GM11168 (cell line): ENCODE measurements around the gene KLK1.

ENCODE experiments used
- in situ Hi-C: fragments of 300-500 bp; cut with MboI; formaldehyde crosslinking; loops from one replicate; pipeline ENCODE4 v1.12.0; 2022; ENCODE audit warnings: low sequenced_read_pairs; ENCODE audit not compliant: unreplicated experiment

Gene KLK1

DNA sequence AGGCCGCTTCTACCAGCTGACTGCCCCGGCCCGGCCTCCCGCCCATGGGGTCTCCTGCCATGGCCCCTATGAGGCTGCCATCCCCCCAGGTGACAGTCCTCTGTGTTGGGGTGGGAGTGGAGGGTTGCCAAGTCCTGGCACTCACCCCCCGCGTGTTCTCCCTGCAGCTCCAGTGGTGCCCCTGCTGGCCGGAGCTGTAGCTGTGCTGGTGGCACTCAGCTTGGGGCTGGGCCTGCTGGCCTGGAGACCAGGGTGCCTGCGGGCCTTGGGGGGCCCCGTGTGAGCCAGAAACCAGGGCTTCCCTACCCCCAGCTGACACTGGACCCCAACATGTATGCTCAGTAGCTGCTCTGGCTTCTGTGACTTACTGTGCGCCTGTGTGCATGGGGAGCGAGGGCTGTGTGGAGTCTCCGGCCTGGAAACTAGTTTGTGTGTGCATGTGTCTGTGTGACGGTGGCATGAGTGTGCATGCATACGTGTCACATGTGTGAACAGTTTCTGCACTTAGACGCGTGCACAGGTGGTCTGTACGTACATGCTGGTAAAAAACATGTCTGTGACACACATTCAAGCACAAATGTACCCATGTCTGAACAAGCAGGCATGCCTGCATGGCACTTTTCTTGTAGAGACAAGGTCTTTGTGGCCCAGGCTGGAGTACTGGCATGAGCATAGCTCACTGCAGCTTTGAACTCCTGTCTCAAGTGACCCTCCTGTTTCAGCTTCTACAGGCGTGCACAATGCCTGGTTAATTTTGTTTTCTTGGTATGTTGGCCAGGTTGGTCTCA lies 28.5 kb downstream of the KLK1 start:
- in situ Hi-C loops: loop anchor here (25.0 kb wide), 1 partner anchor 433 kb away; the partner anchor contains the start of gene NAPSA

DNA sequence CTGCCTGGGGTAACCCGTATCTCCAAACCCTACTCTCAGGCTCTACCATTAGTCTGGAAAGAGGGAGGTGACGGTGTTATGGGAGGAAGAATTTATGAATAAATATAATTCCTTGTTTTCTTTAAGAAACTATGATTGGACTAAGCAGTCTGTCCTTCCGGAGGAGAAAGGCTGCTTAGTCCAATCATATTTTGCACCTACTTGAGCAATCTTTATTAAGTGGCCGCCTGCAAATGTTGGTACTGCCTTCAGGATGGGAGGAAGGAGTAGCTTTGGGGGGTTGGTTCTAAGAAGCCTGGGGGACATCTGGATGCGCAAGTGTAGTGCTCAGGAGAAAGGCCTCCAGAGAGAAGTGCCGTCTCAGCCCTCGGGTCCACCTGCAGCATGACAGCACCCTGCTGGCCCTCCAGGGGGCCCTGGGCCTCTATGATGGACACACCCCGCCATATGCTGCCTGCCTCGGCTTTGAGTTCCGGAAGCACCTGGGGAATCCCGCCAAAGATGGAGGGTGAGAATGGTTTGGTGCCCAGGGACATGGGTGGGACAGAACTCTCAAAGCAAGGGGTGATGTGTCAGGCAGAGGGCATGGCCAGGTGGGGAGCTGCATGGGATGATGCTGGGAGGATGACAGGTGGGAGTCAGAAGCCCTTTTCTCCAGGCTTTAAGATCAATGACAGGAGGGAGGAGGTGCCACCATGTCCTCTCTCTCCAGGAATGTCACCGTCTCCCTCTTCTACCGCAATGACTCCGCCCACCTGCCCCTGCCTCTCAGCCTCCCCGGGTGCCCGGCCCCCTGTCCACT lies 29.3 kb downstream of the KLK1 start:
- in situ Hi-C loops: loop anchor here (25.0 kb wide), 1 partner anchor 432 kb away; the partner anchor contains the start of gene NAPSA

DNA sequence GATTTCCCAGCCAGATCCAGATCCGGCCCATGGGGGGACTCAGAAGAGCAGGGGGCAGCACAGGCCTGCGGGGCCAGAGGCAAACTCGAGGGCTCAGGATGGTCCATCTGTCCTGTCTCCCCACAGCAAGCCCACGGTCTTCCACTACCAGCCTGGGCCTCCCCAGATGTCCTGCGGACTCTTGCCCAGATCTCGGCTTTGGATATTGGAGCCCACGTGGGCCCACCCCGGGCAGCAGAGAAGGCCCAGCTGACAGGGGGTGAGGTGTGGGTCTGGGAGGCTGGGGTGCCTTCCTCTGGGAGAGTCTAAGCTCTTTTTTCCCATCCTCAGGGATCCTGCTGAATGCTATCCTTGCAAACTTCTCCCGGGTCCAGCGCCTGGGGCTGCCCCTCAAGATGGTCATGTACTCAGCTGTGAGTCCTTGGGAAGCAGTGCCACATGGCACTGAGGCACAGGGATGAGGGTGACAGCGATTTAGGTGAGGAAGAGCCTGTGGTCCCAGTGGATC lies 30.0 kb downstream of the KLK1 start:
- in situ Hi-C loops: loop anchor here (25.0 kb wide), 1 partner anchor 431 kb away; the partner anchor contains the start of gene NAPSA

DNA sequence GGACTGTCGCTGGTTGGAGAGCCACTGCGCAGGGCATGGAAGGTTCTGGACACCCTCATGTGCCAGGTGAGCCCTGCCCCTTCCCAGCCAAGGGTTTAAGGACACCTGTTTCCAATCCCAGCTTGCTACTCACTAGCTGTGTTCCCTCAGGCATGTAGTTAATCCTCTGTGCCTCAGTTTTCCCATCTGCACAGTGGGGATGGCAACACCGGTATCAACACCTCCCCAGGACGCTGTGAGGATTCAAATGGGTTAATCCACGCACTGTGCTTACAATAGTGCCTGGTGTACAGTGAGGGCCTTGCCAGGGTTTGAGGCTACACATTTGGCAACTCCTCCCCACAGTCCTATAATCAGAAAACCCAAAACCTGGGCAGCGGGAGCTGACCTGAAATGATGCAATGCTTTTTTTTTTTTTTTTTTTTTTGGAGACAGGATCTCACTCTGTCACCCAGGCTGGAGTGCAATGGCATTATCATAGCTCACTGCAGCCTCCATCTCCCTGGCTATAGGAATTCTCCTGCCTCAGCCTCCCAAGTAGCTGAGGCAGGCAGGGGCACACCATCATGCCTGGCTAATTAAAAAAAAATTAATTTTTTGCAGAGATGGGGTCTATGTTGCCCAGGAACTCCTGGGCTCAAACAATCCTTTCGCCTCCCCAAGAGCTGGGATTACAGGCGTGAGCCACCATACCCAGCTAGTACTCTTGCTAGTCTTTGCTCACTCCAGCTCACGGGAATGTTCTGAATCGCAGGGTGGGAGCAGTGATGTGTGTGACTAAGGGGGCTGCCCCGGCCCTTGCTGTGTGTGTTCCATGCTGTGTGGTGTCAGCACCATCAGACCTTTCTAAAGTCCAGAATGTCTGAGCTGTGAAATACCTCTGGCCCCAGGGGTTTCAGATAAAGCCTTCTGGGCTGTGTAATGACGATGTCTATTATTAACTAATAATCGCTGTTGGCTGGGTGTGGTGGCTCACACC lies 31.0 kb downstream of the KLK1 start:
- in situ Hi-C loops: loop anchor here (25.0 kb wide), 1 partner anchor 430 kb away; the partner anchor contains the start of gene NAPSA

DNA sequence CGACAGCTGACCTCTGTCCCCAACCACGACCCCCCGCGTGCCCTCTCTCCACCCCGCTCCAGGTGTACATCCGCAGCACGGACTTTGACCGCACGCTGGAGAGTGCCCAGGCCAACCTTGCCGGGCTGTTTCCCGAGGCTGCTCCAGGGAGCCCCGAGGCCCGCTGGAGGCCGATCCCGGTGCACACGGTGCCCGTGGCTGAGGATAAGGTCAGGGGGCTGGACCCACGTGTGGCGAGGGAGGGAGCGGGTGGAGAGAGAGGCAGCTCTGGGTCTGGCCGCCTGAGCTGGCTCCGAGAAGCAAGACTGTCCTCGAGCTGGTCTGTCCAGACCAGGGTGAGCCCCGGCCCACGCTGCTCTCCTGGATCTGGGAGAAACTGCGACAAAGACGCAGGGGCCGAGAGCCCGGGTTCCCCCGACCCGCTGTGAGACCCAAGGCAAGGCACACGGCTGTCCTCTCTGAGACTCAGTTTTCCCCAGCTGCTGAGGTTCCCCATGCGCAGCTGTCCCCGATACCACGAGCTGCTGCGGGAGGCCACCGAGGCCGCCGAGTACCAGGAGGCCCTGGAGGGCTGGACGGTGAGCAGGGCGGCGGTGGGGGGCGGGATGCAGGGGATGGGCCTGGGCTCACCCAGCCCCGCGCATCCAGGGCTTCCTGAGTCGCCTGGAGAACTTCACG lies 31.9 kb downstream of the KLK1 start:
- in situ Hi-C loops: loop anchor here (25.0 kb wide), 1 partner anchor 429 kb away; the partner anchor contains the start of gene NAPSA

DNA sequence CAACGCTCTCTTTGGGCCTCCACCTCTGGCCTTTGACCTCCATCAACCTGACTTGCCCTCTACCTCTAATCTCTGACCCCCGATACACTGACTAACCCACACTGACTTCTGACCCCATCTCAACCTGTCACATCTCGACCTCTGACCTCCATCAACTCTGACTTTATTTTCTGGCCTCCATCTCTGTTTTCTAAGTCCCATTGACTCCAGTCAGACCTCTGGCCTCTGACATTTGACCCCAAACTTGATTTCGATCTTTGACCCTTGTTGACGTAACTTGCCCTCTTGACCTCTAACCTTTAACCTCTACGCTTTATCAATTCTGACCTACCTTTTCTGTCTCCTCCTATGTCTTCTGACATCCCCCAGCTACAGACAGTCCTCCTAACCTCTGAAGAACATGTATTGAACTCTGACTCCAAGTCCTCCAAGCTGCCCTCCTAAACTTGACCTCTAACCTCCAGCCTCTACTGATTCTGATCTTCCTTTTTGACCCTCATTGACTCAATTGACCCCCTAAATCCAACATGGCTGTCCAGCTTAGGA lies 32.6 kb downstream of the KLK1 start:
- in situ Hi-C loops: loop anchor here (25.0 kb wide), 1 partner anchor 429 kb away; the partner anchor contains the start of gene NAPSA

DNA sequence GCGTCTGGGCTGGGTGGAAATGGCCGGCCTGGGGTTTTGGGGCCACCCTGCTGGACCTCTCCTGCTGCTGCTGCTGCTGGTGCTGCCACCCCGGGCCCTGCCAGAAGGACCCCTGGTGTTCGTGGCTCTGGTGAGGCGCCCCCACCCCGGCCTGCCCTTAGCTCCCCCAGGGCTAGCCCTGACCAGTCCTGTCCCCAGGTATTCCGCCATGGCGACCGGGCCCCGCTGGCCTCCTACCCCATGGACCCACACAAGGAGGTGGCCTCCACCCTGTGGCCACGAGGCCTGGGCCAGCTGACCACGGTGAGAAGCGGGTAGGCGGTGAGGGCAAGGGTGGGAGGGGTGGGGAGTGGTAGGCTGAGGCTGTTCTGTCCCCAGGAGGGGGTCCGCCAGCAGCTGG lies 33.2 kb downstream of the KLK1 start, which contains the start of gene ACP4:
Gene ACP4 (plus strand): TSS at position 20 of the 400 bp plus-strand sequence. CDS start 0 bp downstream, at position 20.
- in situ Hi-C loops: loop anchor here (25.0 kb wide), 1 partner anchor 428 kb away; the partner anchor contains the start of gene NAPSA

DNA sequence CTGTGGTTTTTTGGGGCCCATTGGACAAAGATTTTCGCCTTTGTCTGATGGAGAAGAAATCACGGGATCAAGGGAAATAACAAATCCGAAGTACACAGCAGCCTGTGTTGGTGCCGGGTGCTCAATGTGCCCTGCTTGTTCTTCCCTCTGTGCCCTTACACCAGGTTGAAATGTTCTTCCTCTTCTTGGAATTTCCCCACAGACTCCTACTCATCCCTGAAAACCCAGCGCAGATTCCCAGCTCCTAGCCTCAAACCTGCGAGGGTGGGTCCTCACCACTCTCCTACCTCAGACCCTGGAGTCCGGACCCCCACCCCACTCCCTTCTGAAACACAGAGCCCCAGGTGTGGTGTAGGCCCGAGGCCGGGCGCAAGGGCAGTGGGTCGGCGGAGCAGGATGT lies 38.3 kb downstream of the KLK1 start:
- in situ Hi-C loops: loop anchor here (10.0 to 25.0 kb wide), 2 partner anchors 251 to 423 kb away; partner anchors contain the start of gene NAPSA

DNA sequence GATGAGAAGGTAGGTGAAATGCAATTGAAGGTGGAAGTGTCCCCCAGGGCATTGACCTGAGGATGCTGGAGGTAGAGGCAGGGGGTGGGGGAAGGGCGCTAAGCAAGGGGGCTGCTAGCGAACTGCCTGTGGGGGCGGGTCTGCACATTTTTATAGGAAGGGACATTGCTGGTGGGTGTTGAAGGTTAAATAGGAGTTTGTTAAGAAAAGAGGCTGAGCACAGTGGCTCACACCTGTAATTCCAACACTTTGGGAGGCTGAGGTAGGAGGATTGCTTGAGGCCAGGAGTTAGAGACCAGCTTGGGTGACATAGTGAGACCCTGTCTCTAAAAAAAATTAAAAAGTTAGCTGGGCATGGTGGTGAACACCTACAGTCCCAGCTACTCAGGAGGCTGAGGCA lies 38.9 kb downstream of the KLK1 start:
- in situ Hi-C loops: loop anchor here (10.0 to 25.0 kb wide), 2 partner anchors 250 to 422 kb away; partner anchors contain the start of gene NAPSA

DNA sequence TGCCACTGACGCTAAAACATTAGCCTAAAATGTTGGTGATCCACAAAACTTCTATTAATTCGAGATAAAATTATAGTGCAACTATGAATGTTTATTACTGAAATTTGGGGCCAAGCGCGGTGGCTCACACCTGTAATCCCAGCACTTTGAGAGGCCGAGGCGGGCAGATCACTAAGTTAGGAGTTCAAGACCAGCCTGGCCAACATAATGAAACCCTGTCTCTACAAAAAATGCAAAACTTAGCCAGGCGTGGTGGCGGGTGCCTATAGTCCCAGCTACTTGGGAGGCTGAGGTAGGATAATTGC lies 39.8 kb downstream of the KLK1 start:
- in situ Hi-C loops: loop anchor here (10.0 to 25.0 kb wide), 2 partner anchors 249 to 421 kb away; partner anchors contain the start of gene NAPSA

DNA sequence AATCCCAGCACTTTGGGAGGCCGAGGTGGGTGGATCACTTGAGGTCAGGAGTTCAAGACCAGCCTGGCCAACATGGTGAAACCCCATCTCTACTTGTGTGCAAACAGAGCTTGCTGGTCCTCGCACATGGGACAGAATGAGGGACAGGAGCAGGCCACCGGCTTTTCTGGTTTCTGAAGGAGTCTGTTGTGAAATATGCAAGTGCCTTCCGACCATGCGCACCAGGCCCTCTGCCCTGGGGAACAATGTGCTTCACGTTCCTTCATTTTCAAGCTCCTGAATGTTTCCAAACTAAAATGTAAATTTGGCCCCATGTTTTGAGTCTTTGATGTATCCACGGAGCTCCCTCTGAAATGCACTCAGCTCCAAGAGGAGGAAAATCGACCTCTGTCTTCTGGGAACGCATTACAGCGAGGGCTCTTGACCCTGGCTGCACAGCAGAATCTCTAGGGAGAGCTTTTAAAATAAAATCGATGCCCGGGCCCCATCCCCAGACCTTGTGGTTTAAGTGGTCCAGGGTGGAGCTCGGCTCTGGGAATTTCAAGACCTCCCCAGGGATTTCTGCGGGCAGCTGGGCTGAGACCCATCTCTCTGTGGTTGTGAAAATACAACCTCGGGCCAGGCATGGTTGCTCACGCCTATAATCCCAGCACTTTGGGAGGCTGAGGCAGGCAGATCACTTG lies 42.7 kb downstream of the KLK1 start:
- in situ Hi-C loops: loop anchor here (10.0 to 25.0 kb wide), 2 partner anchors 246 to 419 kb away; partner anchors contain the start of gene NAPSA

DNA sequence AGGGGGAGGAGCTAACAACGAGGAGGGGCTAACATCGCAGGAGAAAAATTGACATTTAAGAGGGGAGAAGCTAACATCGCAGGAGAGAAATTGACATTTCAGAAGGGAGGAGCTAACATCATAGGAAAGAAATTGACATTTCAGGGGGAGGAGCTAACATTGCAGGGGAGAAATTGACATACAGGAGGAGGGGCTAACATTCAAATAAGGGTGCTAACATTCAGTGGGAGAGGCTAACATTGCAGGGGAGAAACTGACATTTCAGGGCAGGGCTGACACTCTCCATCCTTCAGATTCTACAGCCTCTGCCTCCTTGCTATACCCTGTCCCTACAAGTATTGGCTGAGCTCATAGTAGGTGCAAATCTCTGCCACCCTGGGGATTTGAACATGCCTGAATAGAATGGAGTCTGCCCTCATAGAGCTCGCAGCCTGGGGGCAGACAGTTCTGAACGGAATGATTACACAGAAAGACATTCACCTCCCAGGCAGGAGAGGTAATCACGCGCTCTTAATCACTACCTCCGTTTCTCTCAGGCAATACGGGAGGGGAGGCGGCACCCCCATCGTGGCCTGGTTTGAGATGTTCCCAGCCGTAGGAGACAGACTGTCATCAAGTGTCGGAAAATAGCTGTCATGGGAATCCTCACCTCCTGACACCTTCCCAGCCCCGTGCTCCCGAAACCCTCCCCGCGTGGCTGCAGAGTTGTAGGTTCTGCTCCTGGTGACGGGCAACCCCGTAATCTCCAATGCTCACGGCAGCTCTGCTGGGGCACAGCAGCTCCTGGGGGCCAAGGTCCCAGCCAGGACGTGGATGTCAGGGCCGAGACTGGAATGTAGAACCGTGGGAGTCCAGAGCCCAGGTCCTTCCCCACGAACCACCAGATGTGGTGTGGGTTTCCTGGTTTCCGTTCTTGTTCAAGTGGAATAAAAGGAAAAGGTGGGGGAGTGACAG lies 43.8 kb downstream of the KLK1 start:
- in situ Hi-C loops: loop anchor here (10.0 to 25.0 kb wide), 2 partner anchors 245 to 417 kb away; partner anchors contain the start of gene NAPSA

DNA sequence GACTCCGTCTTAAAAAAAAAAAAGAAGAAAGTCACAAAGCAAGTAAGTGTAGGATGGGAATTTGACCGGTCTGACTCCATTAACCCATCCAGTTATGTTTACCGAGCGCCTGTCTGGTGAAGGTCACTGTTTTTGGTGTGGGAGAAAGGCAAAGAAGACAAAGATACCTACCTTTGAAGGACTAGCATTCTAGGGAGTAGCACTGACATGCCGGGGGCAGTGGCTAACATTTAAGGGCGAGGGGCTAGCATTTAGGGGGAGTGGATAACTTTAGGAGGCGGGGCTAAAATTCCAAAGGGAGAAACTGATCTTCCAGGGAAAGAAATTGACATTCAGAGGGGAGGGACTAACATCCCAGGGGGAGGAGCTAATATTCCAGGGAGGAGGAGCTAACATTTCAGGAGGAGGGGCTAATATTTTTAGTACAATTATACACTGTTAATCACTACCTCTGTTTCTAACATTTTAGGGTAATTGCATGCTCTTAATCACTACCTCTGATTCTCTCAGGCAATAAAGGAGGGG lies 44.6 kb downstream of the KLK1 start:
- in situ Hi-C loops: loop anchor here (25.0 kb wide), 1 partner anchor 417 kb away; the partner anchor contains the start of gene NAPSA

DNA sequence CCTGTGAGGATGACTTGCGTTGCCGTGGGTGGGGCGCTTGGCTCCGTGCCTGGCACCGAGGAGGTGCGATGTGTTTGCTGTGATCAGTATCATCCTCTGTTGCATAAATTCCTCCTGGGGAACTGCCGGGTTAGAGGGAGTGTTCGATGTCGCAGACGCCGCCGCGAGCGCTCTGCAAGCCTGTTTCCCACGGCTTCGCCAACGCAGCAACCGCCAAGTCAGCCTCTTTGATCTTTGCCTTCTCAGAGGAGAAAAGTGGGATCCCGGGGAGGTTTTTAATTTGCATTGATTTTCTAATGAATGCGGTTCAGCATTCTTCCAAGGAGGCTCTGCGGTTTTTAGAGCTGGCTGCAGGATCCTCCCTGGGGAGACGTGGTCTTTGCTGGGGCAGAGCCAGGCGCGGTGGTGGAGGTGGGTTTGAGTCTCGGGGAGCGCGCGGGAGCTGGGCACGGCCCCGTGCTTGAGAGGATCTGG lies 45.7 kb downstream of the KLK1 start:
- in situ Hi-C loops: loop anchor here (25.0 kb wide), 1 partner anchor 416 kb away; the partner anchor contains the start of gene NAPSA

DNA sequence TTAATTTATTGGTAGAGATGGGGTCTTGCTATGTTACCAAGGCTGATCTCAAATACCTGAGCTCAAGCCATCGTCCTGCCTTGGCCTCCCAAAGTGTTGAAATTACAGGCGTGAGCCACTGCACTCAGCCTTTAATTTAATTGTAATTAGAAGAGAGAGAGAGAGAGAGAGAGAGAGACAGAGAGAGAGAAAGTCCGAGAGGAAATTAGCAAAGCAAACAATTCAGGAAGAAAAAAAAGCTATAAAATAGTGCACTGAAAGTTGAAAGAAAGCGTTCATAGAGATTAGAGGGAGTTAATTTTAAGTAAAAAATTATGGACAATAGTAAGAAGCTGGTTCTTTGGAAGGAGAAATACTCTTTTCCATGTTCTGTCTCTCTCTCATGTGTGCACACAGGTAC lies 46.3 kb downstream of the KLK1 start:
- in situ Hi-C loops: loop anchor here (25.0 kb wide), 1 partner anchor 415 kb away; the partner anchor contains the start of gene NAPSA

DNA sequence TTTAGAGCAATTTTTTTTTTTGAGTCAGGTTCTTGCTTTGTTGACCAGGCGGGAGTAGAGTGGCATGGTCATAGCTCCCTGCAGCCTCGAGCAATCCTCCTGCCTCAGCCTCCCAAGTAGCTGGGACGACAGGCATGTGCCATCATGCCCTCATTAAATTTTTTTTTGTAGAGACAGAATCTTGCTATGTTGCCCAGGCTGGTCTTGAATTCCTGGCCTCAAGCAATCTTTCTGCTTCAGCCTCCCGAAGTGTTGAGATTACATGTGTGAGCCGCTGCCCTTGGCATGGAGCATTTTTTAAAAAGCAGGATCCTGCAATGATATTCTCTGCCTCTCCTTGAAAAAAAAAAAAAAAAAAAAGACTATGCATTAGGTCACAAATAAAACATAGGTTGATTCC lies 47.5 kb downstream of the KLK1 start:
- in situ Hi-C loops: loop anchor here (25.0 kb wide), 1 partner anchor 414 kb away; the partner anchor contains the start of gene NAPSA
